OCI-LY7 (cell line): ENCODE data around the gene ZMIZ1. TPM values are rescaled to one million over a fixed set of nuclear protein-coding genes. Genes with fewer than 3 reads are reported as not detected.
"Not testable (repeated sequence)": the region's sequence is repeated elsewhere in the genome, so short reads cannot be mapped to it uniquely, and the experiment has no call there.

ENCODE experiments used
- BruUV-seq: library from RNA; stranded (reverse); fragments of 400-500 nt; replicated peaks from 2 replicates; lab custom pipeline; 2021; lab: Mats Ljungman, UMichigan
- CTCF ChIA-PET: fragments of 300-600 bp; sonication (Branson Sonifier 250); formaldehyde crosslinking; loops from one replicate; lab custom pipeline; 2022; ENCODE audit warnings: antibody characterized with exemption; ENCODE audit not compliant: unreplicated experiment; lab: Charles Lee
- POLR2A ChIA-PET: fragments of 300-600 bp; sonication (Branson Sonifier 250); formaldehyde crosslinking; loops from one replicate; lab custom pipeline; 2022; ENCODE audit warnings: antibody characterized with exemption; lab: Charles Lee
- DNase-seq: peaks from one replicate; pipeline ENCODE4 v3.0.0-alpha.2; 2015; ENCODE audit warnings: low spot score
- H2AFZ ChIP-seq: fragments of 200-600 bp; sonication (generic), shearing (Covaris generic); 2 replicates; pipeline ENCODE4 v1.6.1; 2014; ENCODE audit warnings: mild to moderate bottlenecking, antibody characterized with exemption, low read length, moderate library complexity
- H3K27ac ChIP-seq: fragments of 200-600 bp; sonication (generic); 2 replicates; pipeline ENCODE4 v1.5.1; 2014; ENCODE audit warnings: mixed run types, low read depth, mild to moderate bottlenecking, moderate library complexity, low read length, inconsistent platforms; ENCODE audit not compliant: poor library complexity, severe bottlenecking
- H3K36me3 ChIP-seq: fragments of 200-600 bp; sonication (generic); 2 replicates; pipeline ENCODE4 v1.6.1; 2014; ENCODE audit warnings: mild to moderate bottlenecking, antibody characterized with exemption, low read length, moderate library complexity, mixed read lengths; ENCODE audit not compliant: insufficient read depth
- H3K4me1 ChIP-seq: fragments of 200-600 bp; sonication (generic); 2 replicates; pipeline ENCODE4 v1.5.1; 2014; ENCODE audit warnings: mild to moderate bottlenecking, low read length; ENCODE audit not compliant: insufficient read depth, poor library complexity, severe bottlenecking
- H3K4me2 ChIP-seq: fragments of 200-600 bp; sonication (generic); 2 replicates; pipeline ENCODE4 v1.6.1; 2014; ENCODE audit warnings: mild to moderate bottlenecking, low read length
- H3K4me3 ChIP-seq: fragments of 200-600 bp; sonication (generic); 2 replicates; pipeline ENCODE4 v1.5.1; 2014; ENCODE audit warnings: mild to moderate bottlenecking, low read depth, low read length; ENCODE audit not compliant: poor library complexity, severe bottlenecking
- H3K79me2 ChIP-seq: fragments of 200-600 bp; sonication (generic); 2 replicates; pipeline ENCODE4 v1.6.1; 2016; ENCODE audit warnings: low read depth, mild to moderate bottlenecking, low read length, moderate library complexity, mixed read lengths; ENCODE audit not compliant: insufficient read depth
- H3K9me2 ChIP-seq: fragments of 200-600 bp; sonication (generic); 2 replicates; pipeline ENCODE4 v1.6.1; 2016; ENCODE audit warnings: mild to moderate bottlenecking, low read length, mixed read lengths; ENCODE audit not compliant: insufficient read depth
- H3K9me3 ChIP-seq: fragments of 200-600 bp; sonication (generic); 2 replicates; pipeline ENCODE4 v1.6.1; 2014; ENCODE audit warnings: mild to moderate bottlenecking, mixed run types, low read length, mixed read lengths
- H4K20me1 ChIP-seq: fragments of 200-600 bp; sonication (generic); 2 replicates; pipeline ENCODE4 v1.6.1; 2014; ENCODE audit warnings: mild to moderate bottlenecking, antibody characterized with exemption, low read length, moderate library complexity, mixed read lengths; ENCODE audit not compliant: insufficient read depth
- CTCF ChIP-seq: fragments of 200-600 bp; sonication (generic); conservative IDR thresholded peaks from 2 replicates; pipeline ENCODE4 v1.5.1; 2014; ENCODE audit warnings: mild to moderate bottlenecking, antibody characterized with exemption, low read length, moderate library complexity, mixed read lengths
- EZH2phosphoT487 ChIP-seq: fragments of 200-600 bp; sonication (generic); IDR thresholded peaks from 2 replicates; pipeline ENCODE4 v1.6.1; 2018; ENCODE audit warnings: low read depth, borderline replicate concordance, mild to moderate bottlenecking, mixed run types, antibody characterized with exemption, low read length, moderate library complexity, mixed read lengths
- intact Hi-C: fragments of 100-400 bp; cut with micrococcal nuclease; formaldehyde crosslinking; loops from one replicate; pipeline ENCODE4 v1.10.0; 2022; ENCODE audit not compliant: unreplicated experiment
- total RNA-seq, 2 experiments: library from RNA; depleted of rRNA in 1 of 2; stranded (reverse); fragments of >200 nt in 1 of 2; shearing (Covaris generic) in 1 of 2; gene quantifications; 2 replicates each; pipeline ENCODE4 v1.2.3, GENCODE V29; 2014 to 2022

Gene ZMIZ1
- total RNA-seq, 2 experiments from 2014 or later, result 20.4 to 66.9 TPM

DNA sequence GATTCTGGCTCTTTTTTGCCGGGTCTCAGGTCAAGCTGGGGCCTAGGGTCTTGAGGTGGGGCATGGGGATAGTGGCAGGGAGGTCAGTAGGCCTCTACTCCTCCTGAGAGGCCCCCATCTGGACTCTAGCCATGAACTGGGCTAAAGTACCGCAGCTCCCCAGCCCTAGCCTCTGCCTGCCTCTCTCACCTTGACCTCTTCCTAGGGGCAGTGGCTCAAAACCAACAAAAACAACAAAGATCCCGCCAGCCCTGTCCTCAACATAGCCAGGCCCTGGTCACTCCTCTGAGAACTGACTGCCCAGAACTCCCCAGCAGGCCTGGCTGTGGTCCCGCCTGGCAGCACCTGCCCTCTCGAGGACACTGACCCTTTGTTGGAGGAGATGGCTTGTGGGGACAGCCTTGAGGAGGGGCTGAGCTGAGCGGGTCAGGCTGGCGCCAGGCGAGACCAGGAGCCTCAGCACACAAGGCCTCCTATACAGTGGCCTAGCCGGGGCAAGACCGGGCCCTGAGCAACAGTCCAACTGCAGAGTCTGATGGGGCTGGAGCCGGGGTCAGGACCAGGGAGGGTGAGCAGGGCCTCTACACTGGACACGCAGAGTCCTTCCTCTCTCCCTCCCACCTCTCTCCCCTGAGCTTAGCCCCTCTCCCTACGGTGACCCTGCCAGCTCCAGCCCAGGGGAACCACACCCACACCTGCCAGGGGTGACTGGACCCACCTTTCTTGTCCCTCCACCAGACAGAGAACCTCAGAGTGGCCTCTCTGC lies 266.9 kb downstream of the ZMIZ1 start:
- Histone ChIP-seq H4K20me1 (no peaks in the 10 kb centered on the region), H3K4me3 (no peak overlapping the region), H3K36me3 (no peaks in the 10 kb centered on the region), H3K27ac (no peak overlapping the region), H3K4me2 (no peak overlapping the region), H3K9me3 (no peaks in the 10 kb centered on the region), H2AFZ (no peak overlapping the region), H3K9me2 (no peaks in the 10 kb centered on the region), H3K4me1 (no peaks in the 10 kb centered on the region), H3K79me2 (no peaks in the 10 kb centered on the region)
- intact Hi-C loops, result no loop called here
- no TSS peak for BruUV-seq
- ChIA-PET POLR2A (interaction anchor here (0.7 to 1.7 kb wide), 2 partner anchors 10 to 261 kb away, joined by 4 to 5 read pairs; no protein-coding TSS in a partner anchor), CTCF (no interaction called here)
- TF ChIP-seq CTCF (no peak), EZH2phosphoT487 (no peak)
- no peak for DNase-seq

- H3K36me3 ChIP-seq, result no peaks in the 10 kb centered on the region
- intact Hi-C loops, result no loop called here
- ChIA-PET POLR2A (interaction anchor here (1.7 kb wide), 1 partner anchor 10 kb away, joined by 5 read pairs; no protein-coding TSS in a partner anchor), CTCF (no interaction called here)
- no peak overlapping the region for H2AFZ ChIP-seq
- no TSS peak for BruUV-seq
- no peak overlapping the region for H3K4me2 ChIP-seq
- no peaks in the 10 kb centered on the region for H3K79me2 ChIP-seq
- no peaks in the 10 kb centered on the region for H4K20me1 ChIP-seq
- H3K4me3 ChIP-seq, result no peak overlapping the region
- TF ChIP-seq EZH2phosphoT487 (no peak), CTCF (no peak)
- no peaks in the 10 kb centered on the region for H3K4me1 ChIP-seq
- H3K27ac ChIP-seq, result no peak overlapping the region
- H3K9me3 ChIP-seq, result no peaks in the 10 kb centered on the region
- H3K9me2 ChIP-seq, result no peaks in the 10 kb centered on the region
- DNase-seq, result no peak
Measured at GRCh38 chr10:79336276-79336675, 267.5 kb downstream of the ZMIZ1 start.

DNA sequence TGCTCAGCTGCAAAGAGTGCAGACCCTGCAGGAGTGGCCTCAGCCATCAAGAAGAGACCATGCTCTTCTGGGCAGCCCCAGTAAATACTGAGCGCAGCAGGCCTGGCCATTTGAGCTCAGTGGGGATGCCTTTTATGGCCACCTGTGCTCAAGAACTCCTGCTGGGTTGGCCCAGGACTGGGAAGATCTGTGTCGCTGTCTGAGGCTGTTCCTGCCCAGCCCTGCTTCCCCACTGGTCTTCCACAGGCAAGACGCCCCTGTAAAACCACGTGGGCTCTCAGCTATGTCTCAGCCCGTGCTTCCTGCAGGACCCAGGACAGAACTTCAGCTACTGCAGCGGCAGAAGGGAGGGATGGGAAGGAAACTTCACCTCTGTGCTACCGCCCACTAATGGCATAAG lies 268.0 kb downstream of the ZMIZ1 start:
- intact Hi-C loops, result no loop called here
- no peak overlapping the region for H3K4me2 ChIP-seq
- BruUV-seq, result no TSS peak
- no peak for DNase-seq
- H3K79me2 ChIP-seq, result no peaks in the 10 kb centered on the region
- no peak for TF ChIP-seq CTCF
- no peak for TF ChIP-seq EZH2phosphoT487
- no peaks in the 10 kb centered on the region for H3K9me2 ChIP-seq
- H3K4me3 ChIP-seq, result no peak overlapping the region
- no peaks in the 10 kb centered on the region for H4K20me1 ChIP-seq
- no peak overlapping the region for H2AFZ ChIP-seq
- no peak overlapping the region for H3K27ac ChIP-seq
- H3K36me3 ChIP-seq, result no peaks in the 10 kb centered on the region
- ChIA-PET CTCF (no interaction called here), POLR2A (interaction anchor here (1.7 kb wide), 1 partner anchor 9 kb away, joined by 5 read pairs; no protein-coding TSS in a partner anchor)
- H3K9me3 ChIP-seq, result no peaks in the 10 kb centered on the region
- H3K4me1 ChIP-seq, result no peaks in the 10 kb centered on the region

DNA sequence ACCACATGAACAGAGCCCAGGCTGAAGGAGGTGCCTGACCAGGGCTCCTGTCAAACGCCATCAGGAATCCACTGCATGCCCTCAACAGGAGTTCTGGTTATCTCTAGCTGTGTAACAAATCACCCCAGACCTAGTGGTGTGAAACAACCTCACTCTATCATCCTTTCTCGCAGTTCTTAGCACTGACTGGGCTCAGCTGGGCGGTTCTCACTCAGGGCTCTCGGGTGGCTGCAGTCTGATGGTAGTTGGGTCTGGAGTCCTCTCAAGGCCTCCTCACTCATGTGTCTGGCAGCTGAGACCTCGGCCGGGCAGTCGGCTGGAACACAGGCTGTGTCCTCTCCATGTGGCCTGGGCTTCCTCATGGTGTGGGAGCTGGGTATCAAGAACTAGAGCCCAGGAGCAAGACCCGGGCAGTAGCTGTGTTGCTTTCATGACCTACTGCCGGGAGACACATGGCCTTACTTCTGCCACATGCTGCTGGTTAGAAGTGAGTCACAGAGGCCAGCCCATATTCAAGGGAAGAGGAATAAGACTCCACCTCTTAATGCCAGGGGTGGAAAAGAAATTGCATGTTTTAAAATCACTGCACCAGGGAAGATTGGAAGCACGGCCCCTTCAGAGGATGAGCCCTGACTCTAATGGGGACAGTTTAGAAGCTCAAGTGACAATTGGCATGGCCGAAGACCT lies 269.2 kb downstream of the ZMIZ1 start:
- DNase-seq, H3K9me2 ChIP-seq, intact Hi-C loops, H3K36me3 ChIP-seq, BruUV-seq, H3K4me3 ChIP-seq, H3K79me2 ChIP-seq, CTCF ChIA-PET, H3K9me3 ChIP-seq, H3K27ac ChIP-seq, H4K20me1 ChIP-seq, H2AFZ ChIP-seq, H3K4me2 ChIP-seq, H3K4me1 ChIP-seq: not testable (repeated sequence)
- POLR2A ChIA-PET, result interaction anchor here (0.5 kb wide), 1 partner anchor 272 kb away, joined by 4 read pairs; no protein-coding TSS in a partner anchor
